GM19455 (cell line): ENCODE measurements around the gene IKBKE.
"Not testable (repeated sequence)": the region's sequence is repeated elsewhere in the genome, so short reads cannot be mapped to it uniquely, and the experiment has no call there.

Experiments used
- ATAC-seq: cut with Tn5 transposase; IDR thresholded peaks from one replicate; pipeline ENCODE4 v1.9.1; 2021; ENCODE audit not compliant: unreplicated experiment

Gene IKBKE

GRCh38 chr1:206472454-206472853 lies 2.2 kb downstream of the IKBKE start:
- ATAC-seq, result no peak

DNA sequence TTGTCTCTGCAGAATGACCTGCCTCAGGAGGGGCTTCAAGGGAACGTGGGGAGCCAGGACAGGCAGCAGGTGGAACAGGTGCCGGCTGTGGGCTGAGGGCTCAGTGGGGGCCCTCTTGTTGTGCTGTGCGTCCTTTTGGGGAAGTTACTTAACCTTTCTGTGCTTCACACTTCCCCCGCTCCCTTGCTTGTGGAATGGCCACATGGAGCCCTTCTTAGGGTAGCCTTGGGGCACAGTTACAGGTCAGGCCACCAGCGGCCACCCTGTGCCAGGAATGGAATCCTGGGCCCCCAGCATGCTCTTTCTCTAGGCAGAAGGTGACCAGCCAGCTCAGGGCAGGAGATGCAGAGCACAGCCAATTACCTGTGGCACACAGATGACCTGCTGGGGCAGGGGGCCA lies 2.6 kb downstream of the IKBKE start:
- no peak for ATAC-seq

- ATAC-seq, result no peak
These were observed 5.8 kb downstream of the IKBKE start for GRCh38 chr1:206476058-206476457.

DNA sequence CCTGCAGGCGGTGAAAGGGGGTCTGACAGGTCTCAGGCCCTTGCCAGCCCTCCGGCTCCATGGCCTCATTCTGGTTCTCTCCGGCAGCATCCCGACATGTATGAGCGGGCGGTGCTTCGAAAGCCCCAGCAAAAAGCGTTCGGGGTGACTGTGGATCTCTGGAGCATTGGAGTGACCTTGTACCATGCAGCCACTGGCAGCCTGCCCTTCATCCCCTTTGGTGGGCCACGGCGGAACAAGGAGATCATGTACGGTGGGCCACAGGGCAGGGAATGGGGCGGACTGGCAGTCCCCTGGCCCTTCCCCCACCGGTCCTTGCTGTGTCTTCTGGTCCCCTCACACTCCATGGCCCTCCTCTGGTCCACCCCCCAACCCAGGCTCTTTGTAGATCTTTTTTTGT lies 6.3 kb downstream of the IKBKE start:
- ATAC-seq, result no peak

GRCh38 chr1:206477110-206477509 lies 6.8 kb downstream of the IKBKE start:
- no peak for ATAC-seq

GRCh38 chr1:206477581-206478380 lies 7.5 kb downstream of the IKBKE start:
- no peak for ATAC-seq

- no peak for ATAC-seq
These were observed 8.5 kb downstream of the IKBKE start for GRCh38 chr1:206478746-206479145.

DNA sequence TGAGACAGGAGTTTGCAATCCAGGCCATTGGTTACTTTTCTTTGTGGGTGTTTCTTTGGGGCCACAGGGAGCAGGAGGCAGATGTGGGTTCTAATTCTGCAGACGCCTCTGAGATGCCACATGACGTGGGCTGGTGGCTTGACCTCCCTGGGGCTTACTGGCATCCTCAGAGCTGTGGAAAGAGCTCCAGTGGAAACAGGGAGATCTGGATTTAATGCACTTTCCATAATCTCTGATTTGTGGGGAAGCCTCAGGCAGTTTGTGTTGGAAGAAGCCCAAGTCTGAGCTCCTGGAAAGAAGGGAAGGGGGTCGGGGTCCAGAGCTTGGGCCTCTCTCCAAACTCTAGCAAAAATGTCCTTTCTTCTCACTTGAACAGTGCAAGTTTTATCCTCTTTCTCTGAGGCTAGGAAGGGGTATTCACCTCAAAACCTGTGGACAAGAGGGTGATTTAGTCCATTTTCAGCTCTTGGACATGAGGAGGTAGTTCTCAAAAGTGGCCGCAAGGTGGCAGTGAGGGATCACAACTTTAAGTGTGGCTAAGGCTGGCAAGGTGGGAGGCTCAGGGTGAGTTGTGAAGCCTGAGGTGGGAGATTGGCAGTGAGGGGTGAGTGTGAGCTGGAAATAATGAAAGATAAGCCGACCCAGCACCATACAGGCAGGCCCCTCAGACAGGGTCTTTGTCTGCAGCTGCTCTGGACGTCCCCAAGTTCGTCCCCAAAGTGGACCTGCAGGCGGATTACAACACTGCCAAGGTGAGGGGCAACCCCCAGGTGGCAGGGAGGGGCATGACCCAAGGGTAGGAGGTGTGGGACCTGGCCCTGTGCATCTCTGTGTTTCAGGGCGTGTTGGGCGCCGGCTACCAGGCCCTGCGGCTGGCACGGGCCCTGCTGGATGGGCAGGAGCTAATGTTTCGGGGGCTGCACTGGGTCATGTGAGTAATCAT lies 9.2 kb downstream of the IKBKE start:
- no peak for ATAC-seq

DNA sequence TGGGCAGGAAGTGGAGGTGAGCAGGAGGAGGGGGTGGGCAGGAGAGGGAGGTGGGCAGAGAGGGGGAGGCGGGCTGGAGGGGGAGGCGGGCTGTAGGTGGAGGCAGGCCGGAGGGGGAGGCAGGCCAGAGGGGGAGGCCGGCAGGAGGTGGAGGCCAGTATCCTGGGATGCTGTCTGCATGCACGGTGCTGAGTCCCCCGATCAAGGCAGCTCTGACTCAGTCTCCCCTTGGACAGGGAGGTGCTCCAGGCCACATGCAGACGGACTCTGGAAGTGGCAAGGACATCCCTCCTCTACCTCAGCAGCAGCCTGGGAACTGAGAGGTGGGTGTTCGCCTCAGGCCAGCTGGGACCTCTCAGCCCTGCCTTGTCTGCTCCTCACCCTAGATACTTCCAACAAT lies 9.9 kb downstream of the IKBKE start:
- no peak for ATAC-seq

DNA sequence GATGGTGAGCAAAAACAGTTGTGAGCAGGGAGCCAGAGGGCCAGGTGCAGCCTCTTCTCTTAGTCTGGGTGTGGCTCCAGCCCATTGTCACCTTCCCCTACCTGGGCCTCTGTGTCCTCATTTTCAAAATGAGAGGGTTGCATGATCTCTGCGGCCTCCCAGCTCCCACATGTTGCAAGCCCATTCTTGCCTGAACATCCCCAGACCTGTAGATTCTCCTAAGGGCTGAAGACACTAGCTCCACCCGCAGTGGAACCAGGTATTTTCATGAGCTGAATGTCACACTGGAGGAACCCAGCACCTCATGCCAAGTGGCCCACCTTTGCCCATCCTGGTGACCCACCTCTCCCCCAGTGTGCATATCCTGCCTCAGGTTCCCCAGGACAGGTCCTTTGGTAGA lies 12.3 kb downstream of the IKBKE start:
- no peak for ATAC-seq

DNA sequence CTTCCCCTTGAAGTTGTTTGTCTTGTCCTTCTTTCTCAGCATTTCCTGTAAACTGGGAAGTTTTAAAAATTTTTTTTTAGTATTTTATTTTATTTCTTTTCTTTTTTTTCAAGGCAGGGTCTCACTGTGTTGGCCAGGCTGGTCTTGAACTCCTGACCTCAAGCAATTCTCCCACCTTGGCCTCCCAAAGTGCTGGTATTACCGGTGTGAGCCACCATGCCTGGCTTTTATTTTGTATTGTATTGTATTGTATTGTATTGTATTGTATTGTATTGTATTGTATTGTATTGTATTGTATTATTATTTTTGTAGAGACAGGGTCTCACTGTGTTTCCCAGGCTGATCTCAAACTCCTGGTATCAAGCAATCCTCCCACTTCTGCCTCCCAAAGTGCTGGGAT lies 13.6 kb downstream of the IKBKE start:
- ATAC-seq, result not testable (repeated sequence)

DNA sequence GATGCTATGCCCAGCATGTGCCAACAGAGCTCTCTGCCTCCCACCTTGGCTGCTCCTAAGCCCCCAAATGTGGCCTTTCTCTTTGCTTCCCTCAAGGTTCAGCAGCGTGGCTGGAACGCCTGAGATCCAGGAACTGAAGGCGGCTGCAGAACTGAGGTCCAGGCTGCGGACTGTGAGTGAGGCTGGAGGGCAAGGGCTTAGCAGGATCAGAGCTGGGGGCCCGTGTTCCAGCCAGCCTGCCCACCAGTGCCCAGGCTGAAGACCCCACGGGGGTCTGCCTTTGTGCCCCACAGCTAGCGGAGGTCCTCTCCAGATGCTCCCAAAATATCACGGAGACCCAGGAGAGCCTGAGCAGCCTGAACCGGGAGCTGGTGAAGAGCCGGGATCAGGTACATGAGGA lies 14.6 kb downstream of the IKBKE start:
- ATAC-seq, result no peak

DNA sequence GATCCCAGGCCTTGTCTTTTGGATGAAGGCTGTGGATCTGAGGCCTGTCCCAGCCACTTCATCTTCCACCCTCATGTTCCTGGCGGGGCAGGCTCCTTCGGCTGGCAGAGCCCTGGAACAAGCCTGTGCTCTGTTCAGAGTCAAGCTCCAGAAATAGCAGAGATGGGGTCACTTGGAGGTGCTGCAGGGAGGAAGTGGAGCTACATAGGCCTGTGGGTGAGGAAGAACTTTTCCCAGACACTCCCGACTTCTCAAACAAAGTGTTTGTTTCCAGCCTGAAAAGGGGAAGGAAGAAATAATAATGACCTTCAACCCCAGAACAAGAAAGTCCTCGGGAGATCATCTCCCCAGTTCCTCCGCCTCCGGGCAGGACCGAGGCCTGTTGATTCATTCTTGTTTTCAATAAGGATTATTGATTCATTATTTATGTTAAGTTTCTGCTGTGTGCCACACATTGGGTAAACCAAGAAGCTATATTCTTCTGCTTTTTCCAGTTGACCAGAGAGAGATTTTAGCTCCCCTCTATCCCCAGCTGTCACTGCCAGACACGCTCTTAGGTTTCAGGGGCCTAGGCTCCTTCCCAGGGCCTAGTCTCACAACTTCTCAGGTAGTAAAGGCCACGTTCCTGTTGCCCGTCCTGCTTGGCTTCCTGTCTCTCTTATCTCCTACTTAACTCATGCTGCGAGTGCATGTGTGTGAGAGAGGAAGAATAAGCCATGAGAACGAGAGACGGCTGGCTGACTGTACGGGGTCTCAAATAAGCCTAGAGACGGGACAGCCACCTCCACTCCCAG lies 16.9 kb downstream of the IKBKE start:
- ATAC-seq, result no peak

DNA sequence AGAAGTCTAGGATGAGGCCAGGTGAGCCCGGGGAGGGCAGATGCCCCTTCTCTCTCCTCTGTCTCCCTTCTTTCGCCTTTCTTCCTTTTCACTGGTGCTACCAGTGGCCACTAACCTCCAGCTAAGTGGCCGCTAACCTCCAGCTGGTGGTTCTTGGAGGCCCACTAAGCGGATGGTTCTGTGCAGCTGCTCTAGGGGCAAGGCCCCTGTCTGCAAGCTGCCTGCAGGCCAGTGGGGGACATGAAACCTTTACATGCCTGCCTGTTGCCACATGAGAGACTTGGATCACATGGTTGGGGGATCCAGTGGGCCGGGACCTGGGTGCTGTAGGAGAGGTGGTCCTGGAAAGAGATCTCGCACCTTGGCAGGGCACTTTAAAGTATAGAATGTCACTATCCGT lies 17.7 kb downstream of the IKBKE start:
- ATAC-seq, result no peak

GRCh38 chr1:206488466-206488865 lies 18.2 kb downstream of the IKBKE start:
- ATAC-seq, result no peak

DNA sequence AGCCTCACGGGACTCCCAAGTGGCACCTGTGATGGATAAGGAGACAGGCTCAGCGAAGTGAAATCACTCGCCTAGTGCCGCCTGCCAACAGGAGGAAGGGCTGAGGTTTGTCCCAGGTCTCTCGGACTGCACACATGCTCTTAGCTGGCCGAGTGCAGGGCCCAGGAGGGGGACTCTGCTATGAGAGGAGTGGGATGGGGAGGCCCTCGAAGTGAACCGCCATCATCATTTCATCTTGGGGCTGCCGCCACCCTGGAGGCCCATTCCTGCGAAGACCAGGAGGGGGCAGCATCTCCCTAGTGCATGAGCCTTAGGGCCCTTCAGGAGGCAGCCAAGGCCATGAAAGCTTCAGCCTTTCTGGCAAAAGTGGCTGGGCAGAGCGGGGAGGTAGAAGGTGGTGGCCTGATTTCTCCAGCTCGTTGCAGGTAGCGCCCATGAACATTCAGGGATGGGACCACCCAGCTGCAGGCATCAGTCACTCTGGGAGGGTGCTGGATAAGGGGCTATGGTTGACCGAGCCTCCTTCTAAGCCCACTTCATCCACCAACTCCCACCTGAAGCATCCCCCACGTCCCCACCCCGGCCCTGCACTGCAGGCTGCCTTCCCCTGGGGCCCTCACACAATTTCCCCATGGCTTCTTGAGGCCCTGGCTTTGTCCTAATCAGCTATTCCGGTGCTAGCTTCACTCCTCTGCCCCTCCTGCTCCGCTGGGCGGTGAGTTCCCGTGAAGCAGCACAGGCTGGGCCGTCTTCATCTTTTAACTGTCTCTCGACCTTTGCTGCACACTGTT lies 19.9 kb downstream of the IKBKE start:
- no peak for ATAC-seq

DNA sequence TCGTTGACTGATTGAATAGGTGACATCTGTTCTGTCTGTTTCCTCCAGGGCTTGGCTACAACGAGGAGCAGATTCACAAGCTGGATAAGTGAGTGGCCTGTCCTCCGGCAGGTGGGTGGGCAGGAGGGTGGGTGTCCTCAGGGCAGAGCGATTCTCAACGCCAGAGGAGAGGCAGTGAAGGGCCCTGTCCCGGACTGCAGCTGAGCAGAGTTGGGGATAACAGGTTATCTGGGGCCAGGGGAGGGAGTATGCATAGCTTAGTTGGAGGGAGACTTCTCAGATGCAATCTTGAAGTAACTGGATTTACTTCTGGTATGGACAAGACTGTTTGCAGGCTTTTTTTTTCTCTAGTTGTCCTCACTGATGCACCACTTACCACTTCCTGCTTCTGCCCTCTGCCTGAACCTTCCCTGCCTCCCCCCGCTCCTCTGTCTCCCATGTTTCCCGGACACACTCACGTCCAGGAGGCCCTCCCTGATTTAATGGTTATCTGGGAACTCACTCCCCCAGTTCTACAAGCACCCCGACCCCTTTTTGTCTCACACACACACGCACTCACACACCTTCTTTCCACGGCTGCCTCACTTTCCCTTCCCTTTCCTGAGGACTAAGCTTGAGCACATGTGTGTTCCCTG lies 20.6 kb downstream of the IKBKE start:
- ATAC-seq, result no peak

GRCh38 chr1:206491616-206492015 lies 21.3 kb downstream of the IKBKE start:
- ATAC-seq, result no peak

- ATAC-seq, result no peak
These were observed 22.3 kb downstream of the IKBKE start for GRCh38 chr1:206492589-206492988.

GRCh38 chr1:206493279-206493678 lies 23.0 kb downstream of the IKBKE start:
- ATAC-seq, result no peak
